ENCODE measurements around the gene ANKIB1. TPM values are rescaled to one million over a fixed set of nuclear protein-coding genes. Genes with fewer than 3 reads are reported as not detected.

The ANKIB1 gene
- total RNA-seq, 2 donors from 2014 or later: 33.3 to 37.1 TPM

DNA sequence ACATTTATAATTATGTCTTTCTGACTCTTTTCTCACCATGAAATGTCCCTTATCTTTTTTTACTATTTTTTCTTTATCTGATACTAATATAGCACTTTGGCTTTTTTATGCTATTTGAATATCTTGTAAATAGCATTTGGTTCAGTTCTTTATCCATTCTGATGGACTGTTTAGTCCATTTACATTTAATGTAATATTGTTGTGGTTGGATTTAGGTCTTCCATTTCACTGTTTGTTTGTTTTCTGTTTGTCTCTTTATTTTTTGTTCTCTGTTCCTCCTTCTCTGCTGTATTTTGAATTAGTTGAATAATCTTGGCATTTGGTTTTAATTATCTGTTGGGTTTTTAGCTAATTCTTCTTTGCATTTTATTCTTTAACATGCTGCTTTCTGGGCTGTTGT lies 89.8 kb downstream of the ANKIB1 start:
- no peaks in the 10 kb centered on the region for H3K36me3 ChIP-seq
- DNase-seq (ENCODE audit: low spot score) (no peak), ATAC-seq (ENCODE audit: insufficient number of reproducible peaks, low FRiP score, low read depth) (no peak)
- no peaks in the 10 kb centered on the region for H3K4me1 ChIP-seq (ENCODE audit: control insufficient read depth in 1 of 2, low read depth in 2 of 2)
- no peaks in the 10 kb centered on the region for H3K27me3 ChIP-seq (replicated peaks; ENCODE audit: insufficient read depth)
- TF ChIP-seq, protein P1, sequence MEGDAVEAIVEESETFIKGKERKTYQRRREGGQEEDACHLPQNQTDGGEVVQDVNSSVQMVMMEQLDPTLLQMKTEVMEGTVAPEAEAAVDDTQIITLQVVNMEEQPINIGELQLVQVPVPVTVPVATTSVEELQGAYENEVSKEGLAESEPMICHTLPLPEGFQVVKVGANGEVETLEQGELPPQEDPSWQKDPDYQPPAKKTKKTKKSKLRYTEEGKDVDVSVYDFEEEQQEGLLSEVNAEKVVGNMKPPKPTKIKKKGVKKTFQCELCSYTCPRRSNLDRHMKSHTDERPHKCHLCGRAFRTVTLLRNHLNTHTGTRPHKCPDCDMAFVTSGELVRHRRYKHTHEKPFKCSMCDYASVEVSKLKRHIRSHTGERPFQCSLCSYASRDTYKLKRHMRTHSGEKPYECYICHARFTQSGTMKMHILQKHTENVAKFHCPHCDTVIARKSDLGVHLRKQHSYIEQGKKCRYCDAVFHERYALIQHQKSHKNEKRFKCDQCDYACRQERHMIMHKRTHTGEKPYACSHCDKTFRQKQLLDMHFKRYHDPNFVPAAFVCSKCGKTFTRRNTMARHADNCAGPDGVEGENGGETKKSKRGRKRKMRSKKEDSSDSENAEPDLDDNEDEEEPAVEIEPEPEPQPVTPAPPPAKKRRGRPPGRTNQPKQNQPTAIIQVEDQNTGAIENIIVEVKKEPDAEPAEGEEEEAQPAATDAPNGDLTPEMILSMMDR (IDR thresholded peaks at IDR 0.05): no peak
- no peaks in the 10 kb centered on the region for H3K9me3 ChIP-seq
- H3K4me3 ChIP-seq: no peak overlapping the region
- no peak overlapping the region for H3K27ac ChIP-seq

DNA sequence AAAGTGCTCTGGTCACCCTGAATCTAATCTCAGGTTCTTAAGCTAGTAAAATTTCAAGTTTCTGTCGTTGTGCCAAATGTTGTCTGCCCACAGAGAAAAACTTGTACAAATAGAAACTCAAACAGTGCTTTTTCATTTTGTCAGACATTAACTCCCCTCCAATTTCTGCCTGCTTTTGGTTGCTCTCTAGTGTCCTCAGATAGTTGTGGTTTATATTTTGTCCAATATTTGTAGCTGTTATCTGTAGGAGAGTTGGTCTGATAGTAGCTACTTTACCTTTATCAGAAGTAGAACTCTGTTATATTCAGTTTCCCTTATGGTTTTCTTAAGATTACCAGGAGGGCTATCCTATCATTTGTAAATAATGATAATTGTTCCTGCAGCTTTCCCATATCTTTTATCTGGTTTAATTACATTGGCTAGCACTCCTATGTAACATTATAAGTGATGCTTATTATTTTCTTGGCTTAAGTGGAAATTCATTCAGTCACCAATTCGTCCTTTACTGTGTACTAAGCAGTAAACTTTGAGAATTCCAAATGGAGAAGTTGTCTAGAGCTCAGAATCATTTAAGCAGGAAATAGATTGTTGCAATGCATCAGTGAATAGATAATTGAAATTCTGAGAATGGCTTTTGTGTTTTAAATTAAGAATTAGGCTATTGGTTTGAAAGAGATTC lies 91.0 kb downstream of the ANKIB1 start:
- TF ChIP-seq, protein P1 (IDR thresholded peaks at IDR 0.05): no peak
- Histone ChIP-seq H3K27me3 (replicated peaks; ENCODE audit: insufficient read depth) (no peaks in the 10 kb centered on the region), H3K27ac (no peak overlapping the region), H3K9me3 (no peaks in the 10 kb centered on the region), H3K4me1 (ENCODE audit: control insufficient read depth in 1 of 2, low read depth in 2 of 2) (no peaks in the 10 kb centered on the region), H3K36me3 (no peaks in the 10 kb centered on the region), H3K4me3 (no peak overlapping the region)
- DNase-seq (ENCODE audit: low spot score) (no peak), ATAC-seq (ENCODE audit: insufficient number of reproducible peaks, low FRiP score, low read depth) (no peak)

DNA sequence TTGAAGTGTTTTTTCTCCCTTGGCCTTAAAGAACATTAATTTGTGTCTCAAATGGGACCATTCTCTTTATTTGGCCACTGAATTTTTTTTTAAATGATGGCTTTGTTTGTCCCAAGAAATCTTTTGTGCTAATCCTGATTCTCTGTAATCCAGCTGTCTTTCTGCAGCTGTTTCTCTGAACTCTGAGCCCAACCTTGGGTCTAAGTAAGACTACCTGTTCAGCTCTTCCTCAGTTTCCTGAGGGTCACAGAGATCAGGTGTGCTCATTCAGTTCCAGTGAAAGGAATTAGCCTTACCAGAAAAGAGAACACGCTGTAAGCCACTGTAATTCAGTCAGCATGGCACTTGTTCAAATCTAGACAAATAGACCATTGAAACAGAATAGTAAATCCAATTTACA lies 94.2 kb downstream of the ANKIB1 start:
- no peaks in the 10 kb centered on the region for H3K9me3 ChIP-seq
- DNase-seq (ENCODE audit: low spot score): no peak
- no peak overlapping the region for H3K27ac ChIP-seq
- no peaks in the 10 kb centered on the region for H3K36me3 ChIP-seq
- H3K27me3 ChIP-seq (replicated peaks; ENCODE audit: insufficient read depth): no peaks in the 10 kb centered on the region
- no peak overlapping the region for H3K4me3 ChIP-seq
- H3K4me1 ChIP-seq (ENCODE audit: control insufficient read depth in 1 of 2, low read depth in 2 of 2): no peaks in the 10 kb centered on the region
- TF ChIP-seq, protein P1 (IDR thresholded peaks at IDR 0.05): no peak
- ATAC-seq (ENCODE audit: insufficient number of reproducible peaks, low FRiP score, low read depth): no peak

DNA sequence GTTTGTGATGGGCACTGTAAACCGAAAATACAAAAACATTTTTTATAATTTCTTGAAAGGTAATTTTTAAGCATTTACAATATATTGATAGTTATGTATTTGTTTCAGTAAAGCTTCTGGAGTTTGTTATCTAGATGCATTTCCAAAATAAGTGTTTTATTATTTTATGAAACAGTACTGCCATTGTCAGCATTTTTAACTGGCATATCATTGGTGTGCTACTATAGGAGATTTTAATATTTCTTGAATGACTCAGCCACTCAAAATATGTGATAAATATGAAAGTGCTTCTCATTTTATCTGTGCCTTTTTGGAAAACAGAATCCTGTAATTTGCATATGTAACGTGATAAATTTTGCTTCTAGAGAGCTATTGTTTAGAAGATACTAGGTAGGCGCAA lies 97.9 kb downstream of the ANKIB1 start:
- Histone ChIP-seq H3K4me1 (ENCODE audit: control insufficient read depth in 1 of 2, low read depth in 2 of 2) (no peaks in the 10 kb centered on the region), H3K36me3 (peaks cover 8% of the 10 kb centered on the region), H3K27ac (no peak overlapping the region), H3K9me3 (no peaks in the 10 kb centered on the region), H3K4me3 (no peak overlapping the region), H3K27me3 (replicated peaks; ENCODE audit: insufficient read depth) (no peaks in the 10 kb centered on the region)
- no peak for DNase-seq (ENCODE audit: low spot score)
- TF ChIP-seq, protein P1 (IDR thresholded peaks at IDR 0.05): no peak
- ATAC-seq (ENCODE audit: insufficient number of reproducible peaks, low FRiP score, low read depth): no peak

DNA sequence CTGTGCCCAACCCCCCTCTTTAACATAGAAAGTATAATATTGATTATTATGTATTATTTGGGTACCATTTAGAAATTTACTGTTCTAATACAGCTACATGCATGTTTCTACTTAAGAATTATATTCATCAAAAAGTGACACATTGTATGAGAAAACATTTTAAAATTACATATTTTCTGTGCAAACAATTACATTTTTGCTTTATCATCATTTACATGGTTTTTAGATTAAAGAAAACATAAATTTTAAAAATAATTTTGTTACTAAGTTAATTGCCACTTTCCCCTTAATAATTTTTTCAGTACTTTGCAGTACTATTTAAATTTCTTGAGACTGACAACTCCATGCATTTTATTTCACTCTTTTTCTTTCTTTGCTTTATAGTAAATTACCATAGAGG lies 106.2 kb downstream of the ANKIB1 start:
- no peak overlapping the region for H3K27ac ChIP-seq
- TF ChIP-seq, protein P1 (IDR thresholded peaks at IDR 0.05): no peak
- H3K27me3 ChIP-seq (replicated peaks; ENCODE audit: insufficient read depth): no peaks in the 10 kb centered on the region
- no peaks in the 10 kb centered on the region for H3K9me3 ChIP-seq
- DNase-seq (ENCODE audit: low spot score) (no peak), ATAC-seq (ENCODE audit: insufficient number of reproducible peaks, low FRiP score, low read depth) (no peak)
- H3K4me3 ChIP-seq: no peak overlapping the region
- H3K4me1 ChIP-seq (ENCODE audit: control insufficient read depth in 1 of 2, low read depth in 2 of 2): no peaks in the 10 kb centered on the region
- H3K36me3 ChIP-seq: peaks cover 16% of the 10 kb centered on the region
